T-helper 22 cell (primary cell): ENCODE results near the gene OPALIN.
"Not testable (repeated sequence)": the region's sequence is repeated elsewhere in the genome, so short reads cannot be mapped to it uniquely, and the experiment has no call there.

ENCODE experiments used
- DNase-seq: peaks from one replicate; pipeline ENCODE4 v3.0.0-alpha.2; 2020; ENCODE audit warnings: low read depth

Gene OPALIN

GRCh38 chr10:96338279-96338925, 20.4 kb downstream of the OPALIN start:
- DNase-seq, result no peak

- DNase-seq, result no peak
Observed at GRCh38 chr10:96337106-96337505, 21.7 kb downstream of the OPALIN start.

GRCh38 chr10:96334616-96335526, 23.9 kb downstream of the OPALIN start:
- no peak for DNase-seq

- no peak for DNase-seq
Observed at GRCh38 chr10:96333101-96333500, 25.7 kb downstream of the OPALIN start.

GRCh38 chr10:96327462-96327861, 31.3 kb downstream of the OPALIN start:
- no peak for DNase-seq

- no peak for DNase-seq
Observed at GRCh38 chr10:96325719-96326373, 33.0 kb downstream of the OPALIN start.

GRCh38 chr10:96324447-96324846, 34.4 kb downstream of the OPALIN start:
- no peak for DNase-seq

GRCh38 chr10:96322275-96322674, 36.5 kb downstream of the OPALIN start:
- DNase-seq, result no peak

- DNase-seq, result no peak
Observed at GRCh38 chr10:96321822-96322221, 37.0 kb downstream of the OPALIN start.

GRCh38 chr10:96319754-96320474, 38.9 kb downstream of the OPALIN start:
- DNase-seq, result no peak

GRCh38 chr10:96317067-96317833, 41.6 kb downstream of the OPALIN start:
- DNase-seq, result no peak

- no peak for DNase-seq
Observed at GRCh38 chr10:96313344-96313743, 45.5 kb downstream of the OPALIN start.

- no peak for DNase-seq
Observed at GRCh38 chr10:96311180-96311715, 47.6 kb downstream of the OPALIN start.

GRCh38 chr10:96310321-96310669, 48.5 kb downstream of the OPALIN start:
- DNase-seq, result no peak

- DNase-seq, result no peak
Observed at GRCh38 chr10:96309628-96310320, 49.0 kb downstream of the OPALIN start.

- DNase-seq, result not testable (repeated sequence)
Observed at GRCh38 chr10:96308854-96309253, 49.9 kb downstream of the OPALIN start.

GRCh38 chr10:96306516-96306915, 52.3 kb downstream of the OPALIN start:
- DNase-seq, result no peak

- DNase-seq, result no peak
Observed at GRCh38 chr10:96305019-96305418, 53.8 kb downstream of the OPALIN start.

GRCh38 chr10:96304230-96304629, 54.6 kb downstream of the OPALIN start, which contains the start of gene DNTT:
DNTT (plus strand) TSS chr10:96304434; CDS start chr10:96304498, 64 bp downstream.
- no peak for DNase-seq

GRCh38 chr10:96301616-96302015, 57.2 kb downstream of the OPALIN start:
- no peak for DNase-seq
